HepG2 (cell line): ENCODE data around the gene KLHDC4. TPM values are rescaled to one million over a fixed set of nuclear protein-coding genes. Genes with fewer than 3 reads are reported as not detected.

Source experiments
- ATAC-seq: fragments of 200-7000 bp; cut with Tn5 transposase; 3 replicates; pipeline ENCODE4 v1.9.1; 2020; ENCODE audit warnings: mild to moderate bottlenecking, moderate library complexity
- BruUV-seq: library from RNA; stranded (reverse); fragments of 400-500 nt; replicated peaks from 2 replicates; lab custom pipeline; 2021; lab: Mats Ljungman, UMichigan
- CTCF ChIA-PET: fragments of 300-600 bp; formaldehyde crosslinking; extraction: SDS; loops from one replicate; lab custom pipeline; 2021; ENCODE audit warnings: low total read pairs, inconsistent platforms, low intra/inter-chr PET ratio; lab: Yijun Ruan, JAX
- POLR2A ChIA-PET: fragments of 350-600 bp; sonication (Branson Sonifier 250); formaldehyde crosslinking; loops from one replicate; lab custom pipeline; 2020; ENCODE audit warnings: antibody characterized with exemption, inconsistent platforms; lab: Yijun Ruan, JAX
- DNase-seq: peaks from one replicate; pipeline ENCODE4 v3.0.0-alpha.2; 2015; ENCODE audit warnings: low spot score
- FAIRE-seq: peaks from 3 replicates; lab custom pipeline; 2011; peaks lifted over from hg19 to GRCh38; lab: Jason Lieb, UNC
- H2AFZ ChIP-seq: one replicate; pipeline ENCODE4 v1.6.1; 2011; ENCODE audit warnings: low read length, inconsistent platforms
- H3K27ac ChIP-seq: fragments of 300-600 bp; 3 replicates; pipeline ENCODE4 v1.8.0; 2011; ENCODE audit warnings: mixed run types, mild to moderate bottlenecking, mixed read lengths, low read length, inconsistent platforms; ENCODE audit not compliant: insufficient read depth; ENCODE audit errors: extremely low read length
- H3K27me3 ChIP-seq, 2 experiments: fragments of 200-600 bp in 1 of 2; 2 replicates in 1 of 2; 3 replicates in 1 of 2; pipeline versions ENCODE4 v1.6.0 to v1.8.0; 2011; ENCODE audit warnings: low read length in 2 of 2, mild to moderate bottlenecking in 2 of 2, moderate library complexity in 2 of 2, inconsistent platforms in 1 of 2; ENCODE audit not compliant: insufficient read depth in 2 of 2, control insufficient read depth in 1 of 2
- H3K36me3 ChIP-seq, 2 experiments: fragments of 200-600 bp in 1 of 2; replicated peaks in 1 of 2; 2 replicates in 1 of 2; 3 replicates in 1 of 2; pipeline versions ENCODE4 v1.5.1 to v1.8.0; 2011; ENCODE audit warnings: low read length in 2 of 2, inconsistent platforms in 1 of 2; ENCODE audit not compliant: insufficient read depth in 2 of 2, control insufficient read depth in 1 of 2
- H3K4me1 ChIP-seq: 2 replicates; pipeline ENCODE4 v1.5.1; 2012; ENCODE audit warnings: low read length, inconsistent platforms; ENCODE audit not compliant: insufficient read depth
- H3K4me2 ChIP-seq: 2 replicates; pipeline ENCODE4 v1.6.0; 2011; ENCODE audit warnings: low read depth, low read length, inconsistent platforms
- H3K4me3 ChIP-seq, 3 experiments: fragments of 200-600 bp in 1 of 3; sonication (generic), shearing (Covaris generic) in 1 of 3; replicated peaks in 1 of 3; 2 replicates each; pipeline ENCODE4 v1.5.1; 2011 to 2016; ENCODE audit warnings: low read length in 3 of 3, inconsistent platforms in 2 of 3, low read depth in 2 of 3, mild to moderate bottlenecking in 2 of 3, control low read depth in 1 of 3, mixed read lengths in 1 of 3; ENCODE audit not compliant: insufficient read depth in 1 of 3
- H3K79me2 ChIP-seq: one replicate; pipeline ENCODE4 v1.6.1; 2011; ENCODE audit warnings: low read length, inconsistent platforms; ENCODE audit not compliant: insufficient read depth
- H3K9ac ChIP-seq: 2 replicates; pipeline ENCODE4 v1.6.0; 2011; ENCODE audit warnings: mild to moderate bottlenecking, low read depth, low read length, inconsistent platforms; ENCODE audit not compliant: insufficient read depth
- H3K9me3 ChIP-seq: 2 replicates; pipeline ENCODE4 v1.5.1; 2012; ENCODE audit warnings: mild to moderate bottlenecking, low read length
- H4K20me1 ChIP-seq: 2 replicates; pipeline ENCODE4 v1.6.0; 2011; ENCODE audit warnings: inconsistent platforms, mild to moderate bottlenecking, low read length, moderate library complexity; ENCODE audit not compliant: insufficient read depth
- ZNF10 ChIP-seq: sonication (generic); formaldehyde crosslinking; IDR thresholded peaks from 2 replicates; pipeline ENCODE4 v1.4.0; 2020; ENCODE audit warnings: mild to moderate bottlenecking, low read depth, missing genetic modification reagents, borderline replicate concordance
- ZNF282 ChIP-seq: fragments of 450-650 bp; IDR thresholded peaks from 2 replicates; pipeline ENCODE4 v1.6.1; 2018; ENCODE audit not compliant: partially characterized antibody
- ZNF33A ChIP-seq: sonication (generic); formaldehyde crosslinking; IDR thresholded peaks from 2 replicates; pipeline ENCODE4 v1.5.1; 2020; ENCODE audit warnings: missing genetic modification reagents, mild to moderate bottlenecking, moderate library complexity, borderline replicate concordance
- ZNF460 ChIP-seq: sonication (generic); formaldehyde crosslinking; IDR thresholded peaks from 2 replicates; pipeline ENCODE4 v1.5.1; 2020; ENCODE audit warnings: missing genetic modification reagents, mild to moderate bottlenecking, borderline replicate concordance
- WGBS: methylation state at CpG from one replicate; pipeline ENCODE4 v1.1.6; 2017; ENCODE audit warnings: low lambda C conversion rate; 5-methylcytosine and 5-hydroxymethylcytosine counted together
- in situ Hi-C: cut with HindIII; loops from 2 replicates; pipeline ENCODE4 v1.10.0; 2017; ENCODE audit warnings: low pct_unique_long_range_greater_than_20kb; ENCODE audit not compliant: extremely low pct_ligation_motif_present
- intact Hi-C: fragments of 100-400 bp; cut with micrococcal nuclease; formaldehyde crosslinking; loops from one replicate; pipeline ENCODE4 v1.10.0; 2022; ENCODE audit not compliant: unreplicated experiment
- polyA plus RNA-seq, 8 experiments: library from polyadenylated mRNA; depleted of rRNA in 3 of 8; stranded (reverse) in 7 of 8; unstranded in 1 of 8; fragments of >200 nt; fragmentation: Illumina TruSeq in 4 of 8; extraction: Trizol in 4 of 8; gene quantifications; 2 replicates each; pipeline versions ENCODE4 v1.2.1 to v1.2.3, GENCODE V29; 2011 to 2016; ENCODE audit warnings: low read depth in 4 of 8, missing spikeins in 1 of 8, mixed read lengths in 1 of 8; ENCODE audit not compliant: insufficient read depth in 1 of 8
- total RNA-seq, 5 experiments: library from RNA; depleted of rRNA; stranded (reverse); fragments of >200 nt; fragmentation: Illumina TruSeq; extraction: Trizol; gene quantifications; 2 replicates each; pipeline ENCODE4 v1.2.3, GENCODE V29; 2016; ENCODE audit warnings: low read depth in 1 of 5
- TF ChIP-seq, protein P1 (sequence below): sonication (generic); formaldehyde crosslinking; IDR thresholded peaks from 2 replicates; pipeline ENCODE4 v1.4.0; 2020; ENCODE audit warnings: missing genetic modification reagents, borderline replicate concordance
- TF ChIP-seq, protein P2 (sequence below): sonication (generic); formaldehyde crosslinking; IDR thresholded peaks from 2 replicates; pipeline ENCODE4 v1.5.0; 2020; ENCODE audit warnings: missing genetic modification reagents
- TF ChIP-seq, protein P3 (sequence below): sonication (generic); formaldehyde crosslinking; IDR thresholded peaks from 2 replicates; pipeline ENCODE4 v1.4.0; 2020; ENCODE audit warnings: low read depth, missing genetic modification reagents
- TF ChIP-seq, protein P4 (sequence below): sonication (generic); formaldehyde crosslinking; IDR thresholded peaks from 2 replicates; pipeline ENCODE4 v1.9.0; 2022; ENCODE audit warnings: missing genetic modification reagents, mild to moderate bottlenecking, borderline replicate concordance

Gene KLHDC4
- total and polyA plus RNA-seq, 2 of the 13 experiments (the other 11 are each of a cell fraction or from before 2014, with no cell fraction given) = 18.7 to 31.8 TPM

DNA sequence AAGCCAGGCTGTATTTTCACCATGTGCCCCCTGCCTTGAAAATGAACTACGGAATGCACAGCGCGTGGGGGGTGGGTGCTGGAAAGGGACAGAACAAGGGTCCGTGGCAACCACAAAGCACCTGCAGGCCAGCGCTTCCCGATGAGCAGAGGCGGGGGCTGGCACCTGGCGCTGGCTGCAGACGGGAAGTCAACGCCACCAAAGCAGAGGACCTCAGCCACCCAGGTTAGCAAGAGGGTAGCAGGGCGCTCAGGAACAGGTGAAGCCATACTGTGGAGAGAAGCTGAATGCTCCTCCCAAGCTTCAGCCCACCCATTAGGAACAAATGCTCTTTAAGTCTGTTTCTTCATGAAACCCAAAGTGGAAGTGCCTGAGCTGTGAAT is 64.7 kb downstream of the KLHDC4 start:
- WGBS = 97% methylated on average over 10 of the region's 11 CpGs
- no peaks in the 10 kb centered on the region for H3K79me2 ChIP-seq
- in situ Hi-C loops (no loop called here), intact Hi-C loops (no loop called here)
- ChIA-PET POLR2A (no interaction called here), CTCF (no interaction called here)
- TF ChIP-seq ZNF10 (CRISPR knock-in tag) = no peak
- no peak for TF ChIP-seq ZNF282
- TF ChIP-seq, protein P1, sequence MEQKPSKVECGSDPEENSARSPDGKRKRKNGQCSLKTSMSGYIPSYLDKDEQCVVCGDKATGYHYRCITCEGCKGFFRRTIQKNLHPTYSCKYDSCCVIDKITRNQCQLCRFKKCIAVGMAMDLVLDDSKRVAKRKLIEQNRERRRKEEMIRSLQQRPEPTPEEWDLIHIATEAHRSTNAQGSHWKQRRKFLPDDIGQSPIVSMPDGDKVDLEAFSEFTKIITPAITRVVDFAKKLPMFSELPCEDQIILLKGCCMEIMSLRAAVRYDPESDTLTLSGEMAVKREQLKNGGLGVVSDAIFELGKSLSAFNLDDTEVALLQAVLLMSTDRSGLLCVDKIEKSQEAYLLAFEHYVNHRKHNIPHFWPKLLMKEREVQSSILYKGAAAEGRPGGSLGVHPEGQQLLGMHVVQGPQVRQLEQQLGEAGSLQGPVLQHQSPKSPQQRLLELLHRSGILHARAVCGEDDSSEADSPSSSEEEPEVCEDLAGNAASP (CRISPR knock-in tag) = no peak
- TF ChIP-seq ZNF33A = no peak
- TF ChIP-seq, protein P2, sequence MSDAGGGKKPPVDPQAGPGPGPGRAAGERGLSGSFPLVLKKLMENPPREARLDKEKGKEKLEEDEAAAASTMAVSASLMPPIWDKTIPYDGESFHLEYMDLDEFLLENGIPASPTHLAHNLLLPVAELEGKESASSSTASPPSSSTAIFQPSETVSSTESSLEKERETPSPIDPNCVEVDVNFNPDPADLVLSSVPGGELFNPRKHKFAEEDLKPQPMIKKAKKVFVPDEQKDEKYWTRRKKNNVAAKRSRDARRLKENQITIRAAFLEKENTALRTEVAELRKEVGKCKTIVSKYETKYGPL (CRISPR knock-in tag) = no peak
- TF ChIP-seq, protein P3, sequence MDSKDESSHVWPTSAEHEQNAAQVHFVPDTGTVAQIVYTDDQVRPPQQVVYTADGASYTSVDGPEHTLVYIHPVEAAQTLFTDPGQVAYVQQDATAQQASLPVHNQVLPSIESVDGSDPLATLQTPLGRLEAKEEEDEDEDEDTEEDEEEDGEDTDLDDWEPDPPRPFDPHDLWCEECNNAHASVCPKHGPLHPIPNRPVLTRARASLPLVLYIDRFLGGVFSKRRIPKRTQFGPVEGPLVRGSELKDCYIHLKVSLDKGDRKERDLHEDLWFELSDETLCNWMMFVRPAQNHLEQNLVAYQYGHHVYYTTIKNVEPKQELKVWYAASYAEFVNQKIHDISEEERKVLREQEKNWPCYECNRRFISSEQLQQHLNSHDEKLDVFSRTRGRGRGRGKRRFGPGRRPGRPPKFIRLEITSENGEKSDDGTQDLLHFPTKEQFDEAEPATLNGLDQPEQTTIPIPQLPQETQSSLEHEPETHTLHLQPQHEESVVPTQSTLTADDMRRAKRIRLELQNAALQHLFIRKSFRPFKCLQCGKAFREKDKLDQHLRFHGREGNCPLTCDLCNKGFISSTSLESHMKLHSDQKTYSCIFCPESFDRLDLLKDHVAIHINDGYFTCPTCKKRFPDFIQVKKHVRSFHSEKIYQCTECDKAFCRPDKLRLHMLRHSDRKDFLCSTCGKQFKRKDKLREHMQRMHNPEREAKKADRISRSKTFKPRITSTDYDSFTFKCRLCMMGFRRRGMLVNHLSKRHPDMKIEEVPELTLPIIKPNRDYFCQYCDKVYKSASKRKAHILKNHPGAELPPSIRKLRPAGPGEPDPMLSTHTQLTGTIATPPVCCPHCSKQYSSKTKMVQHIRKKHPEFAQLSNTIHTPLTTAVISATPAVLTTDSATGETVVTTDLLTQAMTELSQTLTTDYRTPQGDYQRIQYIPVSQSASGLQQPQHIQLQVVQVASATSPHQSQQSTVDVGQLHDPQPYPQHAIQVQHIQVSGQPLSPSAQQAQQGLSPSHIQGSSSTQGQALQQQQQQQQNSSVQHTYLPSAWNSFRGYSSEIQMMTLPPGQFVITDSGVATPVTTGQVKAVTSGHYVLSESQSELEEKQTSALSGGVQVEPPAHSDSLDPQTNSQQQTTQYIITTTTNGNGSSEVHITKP = no peak
- no peak for TF ChIP-seq ZNF460 (CRISPR knock-in tag)
- TF ChIP-seq, protein P4, sequence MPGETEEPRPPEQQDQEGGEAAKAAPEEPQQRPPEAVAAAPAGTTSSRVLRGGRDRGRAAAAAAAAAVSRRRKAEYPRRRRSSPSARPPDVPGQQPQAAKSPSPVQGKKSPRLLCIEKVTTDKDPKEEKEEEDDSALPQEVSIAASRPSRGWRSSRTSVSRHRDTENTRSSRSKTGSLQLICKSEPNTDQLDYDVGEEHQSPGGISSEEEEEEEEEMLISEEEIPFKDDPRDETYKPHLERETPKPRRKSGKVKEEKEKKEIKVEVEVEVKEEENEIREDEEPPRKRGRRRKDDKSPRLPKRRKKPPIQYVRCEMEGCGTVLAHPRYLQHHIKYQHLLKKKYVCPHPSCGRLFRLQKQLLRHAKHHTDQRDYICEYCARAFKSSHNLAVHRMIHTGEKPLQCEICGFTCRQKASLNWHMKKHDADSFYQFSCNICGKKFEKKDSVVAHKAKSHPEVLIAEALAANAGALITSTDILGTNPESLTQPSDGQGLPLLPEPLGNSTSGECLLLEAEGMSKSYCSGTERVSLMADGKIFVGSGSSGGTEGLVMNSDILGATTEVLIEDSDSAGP (CRISPR knock-in tag) = no peak
- peaks cover 30 to 38% of the 10 kb centered on the region in 2 experiments for H3K36me3 ChIP-seq
- no peak for FAIRE-seq
- H3K4me1 ChIP-seq = peaks cover 12% of the 10 kb centered on the region
- H3K27ac ChIP-seq = no peak overlapping the region
- no peaks in the 10 kb centered on the region for H3K9me3 ChIP-seq
- no TSS peak for BruUV-seq
- ATAC-seq = no peak
- H2AFZ ChIP-seq = no peak overlapping the region
- H3K9ac ChIP-seq = no peak overlapping the region
- no peak overlapping the region for H3K4me3 ChIP-seq
- H4K20me1 ChIP-seq = peaks cover 9% of the 10 kb centered on the region
- DNase-seq = no peak
- no peak overlapping the region for H3K4me2 ChIP-seq
- no peaks in the 10 kb centered on the region; a peak in 1 of 5 replicates for H3K27me3 ChIP-seq
